IPS-18c (cell line): ENCODE data around the gene OLFML2A.

Experiments
- H3K4me3 ChIP-seq: 2 replicates; pipeline ENCODE4 v1.7.0; 2013; ENCODE audit warnings: low read depth, mild to moderate bottlenecking, low read length, moderate library complexity; ENCODE audit not compliant: insufficient read depth
- H3K9me3 ChIP-seq: one replicate; pipeline ENCODE4 v1.6.1; 2013; ENCODE audit warnings: mild to moderate bottlenecking, low read length, moderate library complexity; ENCODE audit not compliant: control insufficient read depth, insufficient read depth

OLFML2A gene

GRCh38 chr9:124786881-124787573 lies 10.1 kb downstream of the OLFML2A start:
- Histone ChIP-seq H3K9me3 (no peaks in the 10 kb centered on the region), H3K4me3 (no peak overlapping the region)

- H3K4me3 ChIP-seq: no peak overlapping the region
These were observed 11.7 kb downstream of the OLFML2A start for GRCh38 chr9:124788542-124789217.

GRCh38 chr9:124789531-124789930 lies 12.6 kb downstream of the OLFML2A start:
- no peak overlapping the region for H3K4me3 ChIP-seq
- no peaks in the 10 kb centered on the region for H3K9me3 ChIP-seq

More at GRCh38 chr9:124788542-124789217, 11.7 kb downstream of the OLFML2A start:
- no peaks in the 10 kb centered on the region for H3K9me3 ChIP-seq

- no peak overlapping the region for H3K4me3 ChIP-seq
- H3K9me3 ChIP-seq: no peaks in the 10 kb centered on the region
These were observed 13.4 kb downstream of the OLFML2A start for GRCh38 chr9:124790301-124790700.

GRCh38 chr9:124790801-124791505 lies 14.0 kb downstream of the OLFML2A start:
- Histone ChIP-seq H3K4me3 (no peak overlapping the region), H3K9me3 (no peaks in the 10 kb centered on the region)

- Histone ChIP-seq H3K9me3 (no peaks in the 10 kb centered on the region), H3K4me3 (no peak overlapping the region)
These were observed 15.5 kb downstream of the OLFML2A start for GRCh38 chr9:124792257-124793014.

GRCh38 chr9:124793015-124793541 lies 16.1 kb downstream of the OLFML2A start:
- Histone ChIP-seq H3K4me3 (no peak overlapping the region), H3K9me3 (no peaks in the 10 kb centered on the region)

- no peaks in the 10 kb centered on the region for H3K9me3 ChIP-seq
These were observed 18.1 kb downstream of the OLFML2A start for GRCh38 chr9:124794902-124795491.

GRCh38 chr9:124795881-124796431 lies 19.0 kb downstream of the OLFML2A start:
- H3K9me3 ChIP-seq: no peaks in the 10 kb centered on the region
- no peak overlapping the region for H3K4me3 ChIP-seq

More at GRCh38 chr9:124794902-124795491, 18.1 kb downstream of the OLFML2A start:
- no peak overlapping the region for H3K4me3 ChIP-seq

GRCh38 chr9:124797343-124798103 lies 20.6 kb downstream of the OLFML2A start:
- Histone ChIP-seq H3K4me3 (no peak overlapping the region), H3K9me3 (no peaks in the 10 kb centered on the region)

GRCh38 chr9:124799274-124800006 lies 22.5 kb downstream of the OLFML2A start:
- H3K9me3 ChIP-seq: no peaks in the 10 kb centered on the region
- no peak overlapping the region for H3K4me3 ChIP-seq

GRCh38 chr9:124800306-124801259 lies 23.6 kb downstream of the OLFML2A start:
- Histone ChIP-seq H3K4me3 (no peak overlapping the region), H3K9me3 (no peaks in the 10 kb centered on the region)

GRCh38 chr9:124801356-124801755 lies 24.4 kb downstream of the OLFML2A start:
- Histone ChIP-seq H3K9me3 (no peaks in the 10 kb centered on the region), H3K4me3 (no peak overlapping the region)

- Histone ChIP-seq H3K9me3 (no peaks in the 10 kb centered on the region), H3K4me3 (no peak overlapping the region)
These were observed 25.5 kb downstream of the OLFML2A start for GRCh38 chr9:124802426-124802825.
